AG04450 (cell line): ENCODE results near the gene AMBRA1. TPM values are rescaled to one million over a fixed set of nuclear protein-coding genes. Genes with fewer than 3 reads are reported as not detected.

Experiments
- CTCF ChIA-PET: fragments of 300-600, 350-600 bp; formaldehyde crosslinking; extraction: SDS; loops from one replicate; lab custom pipeline; 2022; ENCODE audit warnings: antibody characterized with exemption, inconsistent platforms; lab: Charles Lee
- POLR2A ChIA-PET: fragments of 350-600 bp; formaldehyde crosslinking; extraction: SDS; loops from one replicate; lab custom pipeline; 2021; ENCODE audit warnings: antibody characterized with exemption, inconsistent platforms; lab: Yijun Ruan, JAX
- DNase-seq: peaks from one replicate; pipeline ENCODE4 v3.0.0-alpha.2; 2011; ENCODE audit warnings: low read depth, low spot score
- H3K27ac ChIP-seq: one replicate; pipeline ENCODE4 v1.5.1; 2012; ENCODE audit warnings: low read depth, low read length, control low read depth
- H3K27me3 ChIP-seq: one replicate; pipeline ENCODE4 v1.6.0; 2012; ENCODE audit warnings: low read length; ENCODE audit not compliant: control insufficient read depth, insufficient read depth
- H3K4me3 ChIP-seq: 2 replicates; pipeline ENCODE4 v1.5.1; 2011; ENCODE audit warnings: mild to moderate bottlenecking, low read depth, low read length, control low read depth
- H3K9me3 ChIP-seq: 2 replicates; pipeline ENCODE4 v1.5.1; 2012; ENCODE audit warnings: low read length; ENCODE audit not compliant: control insufficient read depth, insufficient read depth
- CTCF ChIP-seq: IDR thresholded peaks from 2 replicates; pipeline ENCODE4 v1.5.1; 2011; ENCODE audit warnings: low read depth, low read length, control low read depth, inconsistent platforms
- polyA plus RNA-seq: library from polyadenylated mRNA; depleted of rRNA; stranded (reverse); fragments of >200 nt; gene quantifications from 2 replicates; pipeline ENCODE4 v1.2.3, GENCODE V29; 2011

Gene AMBRA1
- polyA plus RNA-seq, 1 experiment = 12.8 TPM

GRCh38 chr11:46527591-46528130, 66.2 kb downstream of the AMBRA1 start:
- Histone ChIP-seq H3K27ac (no peak overlapping the region), H3K9me3 (no peaks in the 10 kb centered on the region), H3K4me3 (no peak overlapping the region), H3K27me3 (no peaks in the 10 kb centered on the region)
- no peak for DNase-seq
- ChIA-PET POLR2A (no interaction called here), CTCF (interaction anchor here (1.1 kb wide), 1 partner anchor 139 kb away, joined by 3 read pairs; no protein-coding TSS in a partner anchor)
- no peak for TF ChIP-seq CTCF

GRCh38 chr11:46526216-46527215, 67.3 kb downstream of the AMBRA1 start:
- Histone ChIP-seq H3K4me3 (no peak overlapping the region), H3K27me3 (no peaks in the 10 kb centered on the region), H3K9me3 (no peaks in the 10 kb centered on the region), H3K27ac (no peak overlapping the region)
- no peak for TF ChIP-seq CTCF
- ChIA-PET CTCF (interaction anchor here (0.5 to 1.8 kb wide), 3 partner anchors 12 to 37 kb away, joined by 3 to 5 read pairs (median 3); no protein-coding TSS in a partner anchor), POLR2A (interaction anchor here (0.7 kb wide), 1 partner anchor 46 kb away, joined by 4 read pairs; no protein-coding TSS in a partner anchor)
- DNase-seq = no peak

DNA sequence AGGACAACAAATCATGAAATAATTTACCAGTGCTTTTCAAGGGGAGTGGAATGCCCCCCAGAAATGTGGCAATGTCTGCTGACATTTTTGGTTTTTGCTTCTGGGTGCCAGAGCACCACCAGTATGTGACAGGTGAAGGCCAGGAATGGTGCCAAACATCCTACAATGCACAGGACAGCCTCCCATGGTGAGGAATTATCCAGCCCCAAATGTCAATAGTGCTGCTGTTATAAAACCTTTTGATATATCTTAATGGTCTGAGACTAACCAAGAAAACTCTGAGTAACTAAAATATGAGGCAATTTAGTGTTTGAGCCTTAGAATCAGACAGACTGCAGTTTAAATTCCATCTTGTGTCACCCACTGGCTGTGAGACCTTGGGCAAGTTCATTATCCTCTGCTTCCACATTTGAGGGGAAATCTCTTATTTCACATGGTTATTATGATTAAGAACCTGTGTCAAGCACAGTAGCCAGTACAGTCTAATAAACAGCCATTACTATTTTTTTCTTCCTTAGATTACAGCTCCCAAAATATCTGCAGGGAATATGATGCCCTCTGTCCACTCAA, 69.5 kb downstream of the AMBRA1 start:
- no peak for TF ChIP-seq CTCF
- CTCF ChIA-PET = interaction anchor here (1.8 kb wide), 1 partner anchor 35 kb away, joined by 5 read pairs; no protein-coding TSS in a partner anchor
- DNase-seq = no peak
- Histone ChIP-seq H3K4me3 (no peak overlapping the region), H3K27me3 (no peaks in the 10 kb centered on the region), H3K27ac (no peak overlapping the region), H3K9me3 (no peaks in the 10 kb centered on the region; the same call in 1 of the 2 replicates)
- POLR2A ChIA-PET = no interaction called here

DNA sequence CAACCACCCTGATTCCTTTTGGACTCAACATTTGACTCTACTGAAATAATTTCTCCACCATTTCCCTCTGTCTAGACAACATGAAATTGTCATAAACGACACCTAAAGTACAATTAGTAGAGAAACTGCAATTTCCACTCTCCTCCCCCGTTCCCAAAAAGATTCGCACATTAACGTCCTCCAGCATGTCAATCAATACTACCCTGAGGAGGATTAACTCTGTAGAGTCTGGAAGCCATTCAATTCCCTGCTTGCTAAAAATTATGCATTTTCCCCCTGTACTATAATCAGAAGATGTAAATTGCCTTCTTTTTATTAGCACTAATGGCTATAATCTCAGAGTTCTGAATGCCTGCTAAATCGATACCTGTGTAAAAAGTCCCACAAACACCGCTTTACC, 70.5 kb downstream of the AMBRA1 start:
- POLR2A ChIA-PET = no interaction called here
- H3K27me3 ChIP-seq = no peaks in the 10 kb centered on the region

More for the DNA sequence above, 70.5 kb downstream of the AMBRA1 start:
- CTCF ChIA-PET = interaction anchor here (1.0 to 1.1 kb wide), 2 partner anchors 44 to 131 kb away, joined by 3 read pairs; no protein-coding TSS in a partner anchor
- H3K4me3 ChIP-seq = no peak overlapping the region
- no peak for DNase-seq
- H3K9me3 ChIP-seq = no peaks in the 10 kb centered on the region; the same call in 1 of the 2 replicates
- H3K27ac ChIP-seq = no peak overlapping the region
- TF ChIP-seq CTCF = no peak
